K562 (cell line): ENCODE measurements around the gene LARP6. TPM values are rescaled to one million over a fixed set of nuclear protein-coding genes. Genes with fewer than 3 reads are reported as not detected.
A peak's percentile ranks its signal among the peaks of the same experiment; 100 is the strongest.

Experiments used
- ATAC-seq: fragments of 200-7000 bp; cut with Tn5 transposase; 3 replicates; pipeline ENCODE4 v1.9.1; 2020; ENCODE audit warnings: moderate library complexity
- BruUV-seq: library from RNA; stranded (reverse); fragments of 400-500 nt; replicated peaks from 2 replicates; lab custom pipeline; 2021; lab: Mats Ljungman, UMichigan
- CTCF ChIA-PET: fragments of 300-600 bp; formaldehyde crosslinking; extraction: SDS; loops from one replicate; lab custom pipeline; 2021; ENCODE audit warnings: low intra/inter-chr PET ratio; lab: Yijun Ruan, JAX
- POLR2A ChIA-PET: fragments of 300-600, 350-650 bp; sonication (Branson Sonifier 250); formaldehyde crosslinking; extraction: SDS; loops from one replicate; lab custom pipeline; 2021; ENCODE audit warnings: antibody characterized with exemption, inconsistent platforms; lab: Yijun Ruan, JAX
- DNase-seq, 4 experiments: peaks; one replicate each; pipeline versions ENCODE4 v3.0.0 to v3.0.0-alpha.2; 2011 to 2018; ENCODE audit warnings: low spot score in 3 of 4, mixed read lengths in 3 of 4; ENCODE audit errors: extremely low read depth in 1 of 4
- FAIRE-seq: peaks from 2 replicates; lab custom pipeline; 2011; peaks lifted over from hg19 to GRCh38; lab: Jason Lieb, UNC
- H2AFZ ChIP-seq: 2 replicates; pipeline ENCODE4 v1.6.0; 2011; ENCODE audit warnings: low read depth, low read length, control low read depth, inconsistent platforms
- H3K27ac ChIP-seq: fragments of 200-600 bp; 3 replicates; pipeline ENCODE4 v1.8.0; 2011; ENCODE audit warnings: low read depth, mild to moderate bottlenecking, control low read depth, inconsistent platforms, low read length, moderate library complexity, mixed read lengths; ENCODE audit errors: extremely low read depth
- H3K27me3 ChIP-seq, 2 experiments: fragments of 300-600 bp in 1 of 2; 2 replicates in 1 of 2; 3 replicates in 1 of 2; pipeline versions ENCODE4 v1.6.0 to v1.8.0; 2011; ENCODE audit warnings: inconsistent platforms in 2 of 2, low read length in 2 of 2, mild to moderate bottlenecking in 1 of 2, mixed read lengths in 1 of 2, moderate library complexity in 1 of 2; ENCODE audit not compliant: control insufficient read depth in 2 of 2, insufficient read depth in 2 of 2
- H3K36me3 ChIP-seq: fragments of 300-600 bp; 3 replicates; pipeline ENCODE4 v1.8.0; 2011; ENCODE audit warnings: mild to moderate bottlenecking, low read length, inconsistent platforms; ENCODE audit not compliant: control insufficient read depth, insufficient read depth
- H3K4me1 ChIP-seq, 2 experiments: fragments of 200-600 bp in 1 of 2; replicated peaks in 1 of 2; 2 replicates in 1 of 2; 3 replicates in 1 of 2; pipeline versions ENCODE4 v1.5.1 to v1.8.0; 2011; ENCODE audit warnings: inconsistent platforms in 2 of 2, low read length in 2 of 2, mild to moderate bottlenecking in 1 of 2, mixed read lengths in 1 of 2, moderate library complexity in 1 of 2; ENCODE audit not compliant: control insufficient read depth in 2 of 2, insufficient read depth in 2 of 2
- H3K4me2 ChIP-seq: 2 replicates; pipeline ENCODE4 v1.6.1; 2011; ENCODE audit warnings: low read length, control low read depth, inconsistent platforms, mixed read lengths; ENCODE audit not compliant: insufficient read depth
- H3K4me3 ChIP-seq: fragments of 200-600 bp; sonication (generic), shearing (Covaris generic); 2 replicates; pipeline ENCODE4 v1.5.1; 2016; ENCODE audit warnings: control low read depth, inconsistent platforms
- H3K79me2 ChIP-seq: fragments of 200-600 bp; 3 replicates; pipeline ENCODE4 v1.8.0; 2011; ENCODE audit warnings: low read length, inconsistent platforms; ENCODE audit not compliant: control insufficient read depth, insufficient read depth
- H3K9ac ChIP-seq, 2 experiments: 2 replicates each; pipeline versions ENCODE4 v1.6.0 to v1.6.1; 2011; ENCODE audit warnings: low read depth in 2 of 2, low read length in 2 of 2, control low read depth in 1 of 2, inconsistent platforms in 1 of 2, mild to moderate bottlenecking in 1 of 2, mixed read lengths in 1 of 2; ENCODE audit not compliant: insufficient read depth in 1 of 2
- H3K9me1 ChIP-seq: one replicate; pipeline ENCODE4 v1.6.0; 2011; ENCODE audit warnings: inconsistent platforms, mild to moderate bottlenecking, low read length, moderate library complexity; ENCODE audit not compliant: control insufficient read depth, insufficient read depth
- H3K9me3 ChIP-seq: replicated peaks from 2 replicates; pipeline ENCODE4 v1.5.1; 2011; ENCODE audit warnings: low read depth, low read length, inconsistent platforms; ENCODE audit not compliant: control insufficient read depth, insufficient read depth
- H4K20me1 ChIP-seq: replicated peaks from 2 replicates; pipeline ENCODE4 v1.6.1; 2011; ENCODE audit warnings: low read length, inconsistent platforms, mixed read lengths; ENCODE audit not compliant: control insufficient read depth, insufficient read depth
- ARID4B ChIP-seq: sonication (generic); formaldehyde crosslinking; IDR thresholded peaks from 2 replicates; pipeline ENCODE4 v1.8.0; 2022; ENCODE audit warnings: mild to moderate bottlenecking, missing genetic modification reagents
- CSDE1 ChIP-seq, 2 experiments: fragments of 450-650 bp; IDR thresholded peaks; 2 replicates each; pipeline ENCODE4 v1.6.1; 2016; ENCODE audit warnings: mild to moderate bottlenecking in 1 of 2
- E2F6 ChIP-seq, 2 experiments: IDR thresholded peaks; 2 replicates each; pipeline ENCODE4 v1.6.1; 2011; ENCODE audit warnings: borderline replicate concordance in 1 of 2, control low read depth in 1 of 2, low read depth in 1 of 2, low read length in 1 of 2, mild to moderate bottlenecking in 1 of 2, mixed read lengths in 1 of 2, moderate library complexity in 1 of 2; ENCODE audit not compliant: insufficient read depth in 1 of 2, insufficient read length in 1 of 2, poor library complexity in 1 of 2, severe bottlenecking in 1 of 2; ENCODE audit errors: extremely low read depth in 1 of 2
- E2F8 ChIP-seq: fragments of 450-650 bp; IDR thresholded peaks from 2 replicates; pipeline ENCODE4 v1.7.1; 2018; ENCODE audit warnings: mild to moderate bottlenecking, low read depth; ENCODE audit not compliant: partially characterized antibody
- ETV1 ChIP-seq: fragments of 450-650 bp; conservative IDR thresholded peaks from 2 replicates; pipeline ENCODE4 v1.6.1; 2016; ENCODE audit warnings: missing genetic modification characterization, control low read depth, low read depth, missing compliant biosample characterization
- GABPA ChIP-seq: fragments of 200-800 bp; sonication (Bioruptor generic); conservative IDR thresholded peaks from 2 replicates; pipeline ENCODE4 v1.6.1; 2016; ENCODE audit warnings: low read depth, missing genetic modification characterization, missing compliant biosample characterization
- GABPB1 ChIP-seq: sonication (generic); formaldehyde crosslinking; IDR thresholded peaks from 2 replicates; pipeline ENCODE4 v1.8.0; 2022; ENCODE audit warnings: mild to moderate bottlenecking, missing genetic modification reagents
- NR2C1 ChIP-seq, 2 experiments: fragments of 450-650 bp; IDR thresholded peaks; 2 replicates each; pipeline ENCODE4 v1.6.1; 2017; ENCODE audit warnings: mild to moderate bottlenecking in 2 of 2, antibody characterized with exemption in 1 of 2, inconsistent platforms in 1 of 2, missing compliant biosample characterization in 1 of 2, missing genetic modification characterization in 1 of 2
- SMARCE1 ChIP-seq: fragments of 450-650 bp; IDR thresholded peaks from 2 replicates; pipeline ENCODE4 v1.7.1; 2016; ENCODE audit warnings: mild to moderate bottlenecking
- SRSF3 ChIP-seq: fragments of 200-400 bp; formaldehyde crosslinking; IDR thresholded peaks from 2 replicates; pipeline ENCODE4 v1.6.1; 2016; ENCODE audit warnings: mild to moderate bottlenecking, low read length, moderate library complexity; ENCODE audit not compliant: insufficient read depth
- ZNF174 ChIP-seq: fragments of 250-450 bp; sonication (Bioruptor Pico); IDR thresholded peaks from 2 replicates; pipeline ENCODE4 v1.4.0; 2020; ENCODE audit warnings: mild to moderate bottlenecking
- WGBS: fragments of 100-300 bp; shearing (Covaris generic); methylation state at CpG from one replicate; pipeline ENCODE4 v1.1.6; 2016; ENCODE audit warnings: low coverage, mixed read lengths; ENCODE audit not compliant: insufficient coverage; ENCODE audit errors: missing lambda C conversion rate; 5-methylcytosine and 5-hydroxymethylcytosine counted together
- in situ Hi-C: fragments of 300-500 bp; cut with MboI; formaldehyde crosslinking; loops from 4 replicates; pipeline ENCODE4 v1.15.0; 2018; ENCODE audit warnings: inconsistent platforms, mixed read lengths
- intact Hi-C: fragments of 100-400 bp; cut with micrococcal nuclease; formaldehyde crosslinking; loops from 2 replicates; pipeline ENCODE4 v1.14.2; 2022
- polyA plus RNA-seq, 8 experiments: library from polyadenylated mRNA; depleted of rRNA in 4 of 8; stranded (reverse) in 5 of 8; unstranded in 3 of 8; fragments of >200 nt; fragmentation: Nextera tagmentation in 2 of 8; fragmentation: Illumina TruSeq in 1 of 8; extraction: Ambion mirVana in 2 of 8; extraction: Trizol in 1 of 8; gene quantifications; 2 replicates each; pipeline versions ENCODE4 v1.2.1 to v1.2.3, GENCODE V29; 2011 to 2014; ENCODE audit warnings: inconsistent platforms in 1 of 8, missing spikeins in 1 of 8
- total RNA-seq, 7 experiments: library from RNA; depleted of rRNA in 6 of 7; stranded (reverse); fragments of >200 nt in 6 of 7; fragmentation: Illumina TruSeq in 2 of 7; extraction: Trizol in 2 of 7; gene quantifications; 2 replicates each; pipeline versions ENCODE4 v1.2.1 to v1.2.3, GENCODE V29; 2011 to 2021; ENCODE audit warnings: low replicate concordance in 1 of 7

LARP6 gene
- total and polyA plus RNA-seq, 9 of the 15 experiments (the other 6 are each of a cell fraction or from before 2014, with no cell fraction given), result not detected

GRCh38 chr15:70892002-70892911 is 38.3 kb upstream of the LARP6 start, which contains the start of the genes LRRC49 and THAP10:
TSS of gene LRRC49 (plus strand) at chr15:70892826. CDS start at chr15:70892895, 69 bp downstream.
TSS of gene THAP10 (minus strand) at chr15:70892433. CDS start at chr15:70892272, 161 bp downstream.
- Histone ChIP-seq H3K9me1 (no peaks in the 10 kb centered on the region), H3K9ac (no peak within 1 kb of the TSS; a peak in 1 of 4 replicates), H3K4me3 (peak within 1 kb of the TSS; percentile 35), H3K27me3 (no peaks in the 10 kb centered on the region), H3K4me2 (peak within 1 kb of the TSS; percentile 61), H4K20me1 (no peaks in the 10 kb centered on the region), H3K79me2 (no peaks in the 10 kb centered on the region), H3K4me1 (peaks cover 0 to 9% of the 10 kb centered on the region in 2 experiments; a peak in 2 of 5 replicates), H3K9me3 (no peaks in the 10 kb centered on the region), H3K36me3 (no peaks in the 10 kb centered on the region), H2AFZ (peak within 1 kb of the TSS; percentile 82), H3K27ac (no peak within 1 kb of the TSS)
- peak in 3 of 4 experiments; percentile 8 to 21 (median 9) for DNase-seq
- no peak for FAIRE-seq
- in situ Hi-C loops, result no loop called here
- ATAC-seq, result peak; percentile 93
- 11% methylated on average over 35 of the region's 61 CpGs for WGBS
- ChIA-PET POLR2A (interaction anchor here (0.6 kb wide), 1 partner anchor 854 kb away, joined by 3 read pairs; no protein-coding TSS in a partner anchor), CTCF (no interaction called here)
- intact Hi-C loops, result no loop called here
- no TSS peak for BruUV-seq
- no peak for TF ChIP-seq ZNF174
- TF ChIP-seq ARID4B, result no peak
- TF ChIP-seq CSDE1 (IDR thresholded peaks at IDR 0.05), result peak in 1 of 2 experiments; percentile 69; a peak in 1 of 4 replicates
- peak; percentile 71; the same call in 1 of the 2 replicates for TF ChIP-seq GABPB1 (CRISPR knock-in tag)
- TF ChIP-seq E2F6 (IDR thresholded peaks at IDR 0.05; ENCODE audit: borderline replicate concordance in 1 of 2, extremely low read depth in 1 of 2, insufficient read depth in 1 of 2, insufficient read length in 1 of 2, low read depth in 1 of 2, low read length in 1 of 2, poor library complexity in 1 of 2, severe bottlenecking in 1 of 2), result peak in 1 of 2 experiments; percentile 33
- TF ChIP-seq SRSF3, result no peak
- peak; percentile 94 for TF ChIP-seq GABPA (tag)
- TF ChIP-seq E2F8, result no peak
- TF ChIP-seq ETV1 (tag), result peak; percentile 17; the same call in 1 of the 2 replicates
- TF ChIP-seq NR2C1 (IDR thresholded peaks at IDR 0.05), result no peak
- no peak for TF ChIP-seq NR2C1 (tag; IDR thresholded peaks at IDR 0.05)
- TF ChIP-seq SMARCE1, result no peak
